NCI-H82 treated with DMSO at 0.1 percent for 48 hours (cell line): ENCODE data around the gene OLFML2A.

Source experiments
- DNase-seq: peaks from one replicate; lab custom pipeline; 2025; ENCODE audit not compliant: unreplicated experiment; lab: John Stamatoyannopoulos, UW

The OLFML2A gene

DNA sequence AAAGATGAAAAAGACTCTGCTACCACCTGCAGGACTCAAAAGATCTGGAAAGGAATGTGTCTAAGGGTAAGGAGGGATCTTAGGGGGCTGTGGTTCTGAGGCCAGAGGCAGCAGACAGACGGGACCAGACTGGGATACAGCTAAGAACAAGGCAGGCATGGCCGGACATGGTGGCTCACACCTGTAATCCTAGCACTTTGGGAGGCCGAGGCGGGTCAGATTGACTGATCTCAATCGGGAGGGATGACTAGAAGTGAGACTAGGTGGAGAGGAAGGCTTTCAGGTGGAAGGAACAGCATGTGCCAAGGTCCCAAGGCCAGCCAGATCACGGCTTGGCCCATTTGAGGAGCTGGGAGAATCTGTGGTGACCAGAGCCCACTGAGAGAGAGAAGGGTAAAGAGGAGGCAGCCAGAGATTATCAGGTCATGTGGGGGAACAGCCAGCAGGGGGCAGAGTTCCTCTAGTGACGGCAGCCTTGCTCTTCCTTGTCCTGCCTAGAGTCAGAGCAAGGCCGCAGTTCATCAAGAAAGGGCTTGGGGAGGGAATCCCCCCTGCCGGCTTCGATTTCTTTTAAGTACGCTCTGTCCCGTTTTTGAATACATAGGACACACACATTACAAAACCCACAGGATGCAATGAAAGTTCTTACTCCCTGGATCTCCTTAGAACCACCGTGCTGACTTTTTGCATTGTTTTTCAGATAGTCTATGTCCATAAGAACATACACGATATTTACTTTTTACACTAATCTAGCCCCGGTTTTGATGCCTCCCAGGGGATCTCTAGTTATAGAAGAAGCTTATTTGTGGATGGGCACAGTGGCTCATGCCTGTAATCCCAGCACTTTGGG is 2.6 kb upstream of the OLFML2A start:
- DNase-seq = peak; percentile 78

GRCh38 chr9:124776618-124776953 is 347 bp upstream of the OLFML2A start:
- no peak for DNase-seq

DNA sequence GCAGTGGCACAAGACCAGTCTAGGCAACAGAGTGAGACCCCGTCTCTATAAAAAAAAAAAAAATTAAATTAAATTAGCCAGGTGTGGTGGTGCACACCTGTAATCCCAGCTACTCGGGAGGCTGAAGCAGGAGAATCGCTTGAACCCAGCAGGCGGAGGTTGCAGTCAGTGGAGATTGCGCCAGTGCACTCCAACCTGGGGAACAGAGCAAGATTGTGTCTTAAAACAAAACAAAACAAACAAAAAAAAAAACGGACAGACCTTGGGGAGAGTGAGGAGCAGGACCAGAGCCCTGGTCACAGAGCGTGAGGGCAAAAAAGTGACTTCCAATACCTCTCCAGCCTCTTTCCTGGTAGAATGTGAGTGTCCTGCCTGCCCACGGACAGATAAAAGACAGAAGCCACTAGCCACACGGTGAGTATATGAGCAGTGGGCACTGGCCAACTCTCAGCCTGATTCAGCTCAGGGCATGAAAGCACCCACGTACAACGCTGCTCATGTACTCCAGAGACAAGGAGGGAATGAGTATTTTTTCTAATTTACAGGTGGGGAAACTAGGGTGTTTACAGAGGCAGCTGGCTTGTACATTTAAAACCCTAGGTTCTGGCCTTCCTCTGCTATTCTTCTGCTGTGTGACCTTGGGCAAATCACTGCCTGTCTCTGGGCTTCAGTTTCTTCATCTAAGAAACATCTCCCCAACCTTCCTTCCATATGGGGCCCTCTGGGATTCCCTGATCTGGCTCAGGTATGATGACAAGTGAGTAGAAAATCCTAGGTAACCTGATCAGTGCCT is 1.8 kb downstream of the OLFML2A start:
- no peak for DNase-seq

DNA sequence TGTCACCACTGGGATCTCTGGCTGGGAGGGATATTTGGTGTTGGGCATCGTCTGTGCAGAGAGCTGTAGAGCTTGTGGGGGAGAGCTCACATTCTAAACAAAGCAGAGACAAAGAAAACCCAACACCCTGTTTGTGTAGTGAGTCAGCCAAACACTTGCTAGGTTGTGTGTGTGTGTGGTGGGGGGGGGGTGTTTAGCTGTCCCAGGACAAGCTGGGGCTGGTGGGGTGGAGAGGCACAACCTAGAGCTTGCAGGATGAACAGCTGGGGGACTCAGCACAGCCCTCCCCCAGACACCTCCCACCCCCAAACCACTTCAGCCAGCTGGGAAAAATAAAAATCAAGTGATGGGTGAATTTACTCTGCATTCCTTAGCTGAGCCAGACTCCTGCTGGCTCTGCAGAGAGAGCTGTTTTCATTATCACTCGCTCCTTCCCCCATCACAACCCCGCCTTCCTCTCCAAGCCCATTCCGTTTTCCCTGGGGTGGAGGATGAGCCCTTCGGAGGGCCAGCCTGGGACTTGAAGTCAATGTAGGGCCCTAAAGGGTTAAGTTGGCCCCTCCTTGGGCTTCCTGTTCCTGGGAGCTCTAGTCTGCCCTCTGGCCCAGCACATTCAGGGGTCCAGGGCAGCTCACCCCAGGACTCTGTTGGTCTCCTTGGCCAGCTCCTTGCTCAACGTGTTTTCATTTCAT is 2.6 kb downstream of the OLFML2A start:
- no peak for DNase-seq

DNA sequence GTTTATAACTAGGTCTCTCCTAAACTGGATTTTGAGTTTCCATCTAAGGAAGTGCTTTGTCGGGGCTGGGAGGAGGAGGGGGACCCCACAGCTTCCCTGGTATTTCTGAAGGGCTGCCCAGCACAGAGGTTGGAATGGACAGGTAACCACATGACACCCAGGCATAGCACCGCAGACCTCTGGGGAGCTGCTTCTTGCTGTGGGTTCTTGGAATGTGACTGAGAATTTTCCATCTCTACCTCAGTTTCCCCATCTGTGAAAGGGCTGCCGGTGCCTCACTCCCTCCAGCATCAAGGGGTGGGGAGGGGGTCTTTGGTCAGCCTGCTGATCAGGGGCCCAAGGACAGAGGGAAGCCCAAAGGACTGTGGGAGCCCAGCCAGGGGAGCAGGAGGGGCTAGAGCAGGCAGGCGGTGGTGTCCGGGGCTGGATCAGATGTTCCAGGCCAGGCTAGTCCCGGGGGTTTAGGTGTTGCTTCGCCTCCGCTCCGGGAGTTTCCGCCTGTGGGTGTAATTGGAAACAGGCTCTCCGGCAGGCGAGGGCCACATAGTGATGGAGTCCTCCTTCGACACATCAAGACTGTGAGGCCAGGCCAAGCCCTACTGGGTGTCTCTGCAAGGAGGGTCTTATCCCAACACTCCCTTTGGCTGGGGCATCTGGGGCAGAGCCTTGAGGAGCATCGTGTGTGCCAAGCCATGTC is 3.3 kb downstream of the OLFML2A start:
- DNase-seq = no peak

DNA sequence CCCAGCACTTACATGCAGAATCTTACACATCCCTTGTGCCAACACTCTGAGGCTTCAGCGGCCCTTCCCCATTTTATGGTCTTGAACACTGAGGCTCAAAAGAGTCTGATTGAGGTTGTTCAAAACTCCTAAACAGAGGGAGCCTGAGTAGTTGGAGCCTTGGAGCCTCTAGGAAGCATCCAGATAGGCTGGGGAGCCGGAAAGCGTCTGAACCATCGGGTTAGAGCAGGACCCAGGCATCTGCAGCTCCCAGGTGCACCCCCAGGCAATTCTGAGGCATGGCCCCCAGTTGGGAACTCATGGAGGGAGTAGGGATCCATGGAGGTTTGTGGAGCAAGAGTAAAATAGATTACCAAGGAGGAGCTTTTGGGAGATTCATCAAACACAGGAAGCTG is 3.8 kb downstream of the OLFML2A start:
- DNase-seq = no peak

- no peak for DNase-seq
Observed at GRCh38 chr9:124781967-124782660, 5.2 kb downstream of the OLFML2A start.

DNA sequence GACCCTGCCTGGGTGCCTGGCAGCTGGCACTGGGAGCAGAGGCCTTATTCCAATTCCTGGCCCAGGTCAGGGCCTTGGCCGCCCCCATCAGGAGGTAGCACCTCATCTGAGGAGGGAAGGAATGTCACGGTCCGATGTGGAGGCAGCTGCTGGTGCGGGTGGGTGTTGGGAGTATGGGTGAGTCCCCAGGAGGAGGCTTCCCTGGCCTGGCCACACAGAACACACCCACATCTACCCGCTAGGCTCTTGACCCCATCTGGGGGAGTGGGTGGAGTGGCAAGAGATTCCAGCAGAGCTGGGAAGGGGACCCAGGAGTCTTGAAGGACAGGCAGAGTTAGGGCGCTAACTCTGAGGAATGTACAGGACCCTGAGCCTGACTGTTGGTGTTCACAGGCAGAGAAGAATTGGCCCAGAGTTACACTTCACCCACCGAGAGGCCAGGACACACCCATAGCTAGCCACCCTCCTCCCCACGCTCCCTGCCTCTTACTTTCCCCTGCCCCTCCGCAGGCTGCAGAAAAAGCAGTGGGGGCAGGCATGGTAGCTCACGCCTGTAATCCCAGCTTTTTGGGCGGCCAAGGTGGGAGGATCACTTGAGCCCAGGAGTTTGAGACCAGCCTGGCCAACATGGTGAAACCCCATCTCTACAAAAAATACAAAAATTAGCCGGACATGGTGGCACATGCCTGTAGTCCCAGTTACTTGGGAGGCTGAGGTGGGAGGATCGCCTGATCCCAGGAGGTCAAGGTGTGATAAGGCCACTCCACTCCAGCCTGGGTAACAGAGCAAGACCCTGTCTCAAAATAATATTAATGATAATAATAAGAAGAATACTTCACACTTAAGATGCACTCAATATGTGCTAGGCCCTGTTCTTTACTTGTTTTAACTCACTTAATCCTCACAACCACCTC is 6.0 kb downstream of the OLFML2A start:
- DNase-seq = no peak

- DNase-seq = no peak
Observed at GRCh38 chr9:124783830-124784229, 6.9 kb downstream of the OLFML2A start.

DNA sequence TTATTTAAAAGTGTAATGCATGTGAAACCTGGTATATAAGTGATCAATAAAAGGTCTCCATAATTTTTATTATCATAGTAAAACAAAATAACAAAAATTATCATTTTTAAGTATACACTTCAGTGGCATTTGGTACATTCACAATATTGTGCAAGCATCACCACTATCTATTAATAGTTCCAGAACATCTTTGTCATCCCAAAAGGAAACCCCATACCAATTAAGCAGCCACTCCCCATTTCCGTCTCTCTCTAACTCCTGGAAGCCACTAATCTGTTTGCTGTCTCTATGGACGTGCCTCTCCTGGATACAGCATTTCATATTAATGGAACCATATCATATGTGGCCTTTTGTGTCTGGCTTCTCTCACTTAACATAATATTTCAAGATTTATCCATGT is 7.6 kb downstream of the OLFML2A start:
- DNase-seq = no peak

- no peak for DNase-seq
Observed at GRCh38 chr9:124786881-124787573, 10.1 kb downstream of the OLFML2A start.

- no peak for DNase-seq
Observed at GRCh38 chr9:124788542-124789217, 11.7 kb downstream of the OLFML2A start.

- DNase-seq = no peak
Observed at GRCh38 chr9:124789531-124789930, 12.6 kb downstream of the OLFML2A start.

DNA sequence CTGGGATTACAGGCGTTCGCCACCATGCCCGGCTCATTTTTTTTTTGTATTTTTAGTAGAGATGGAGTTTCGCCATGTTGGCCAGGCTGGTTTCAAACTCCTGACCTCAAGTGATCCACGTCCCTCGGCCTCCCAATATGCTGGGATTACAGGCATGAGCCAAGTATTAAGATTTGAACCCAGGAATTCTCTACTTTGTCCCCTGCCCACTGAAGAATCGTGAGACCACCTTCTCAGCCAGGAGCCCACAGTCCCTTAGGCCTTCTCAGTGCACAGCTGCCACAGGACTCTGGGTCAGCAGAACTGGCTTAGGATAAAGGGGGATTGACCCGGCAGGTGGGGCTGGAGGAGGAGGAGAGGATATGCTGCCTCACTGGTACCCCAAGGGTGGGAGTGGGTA is 13.4 kb downstream of the OLFML2A start:
- no peak for DNase-seq

DNA sequence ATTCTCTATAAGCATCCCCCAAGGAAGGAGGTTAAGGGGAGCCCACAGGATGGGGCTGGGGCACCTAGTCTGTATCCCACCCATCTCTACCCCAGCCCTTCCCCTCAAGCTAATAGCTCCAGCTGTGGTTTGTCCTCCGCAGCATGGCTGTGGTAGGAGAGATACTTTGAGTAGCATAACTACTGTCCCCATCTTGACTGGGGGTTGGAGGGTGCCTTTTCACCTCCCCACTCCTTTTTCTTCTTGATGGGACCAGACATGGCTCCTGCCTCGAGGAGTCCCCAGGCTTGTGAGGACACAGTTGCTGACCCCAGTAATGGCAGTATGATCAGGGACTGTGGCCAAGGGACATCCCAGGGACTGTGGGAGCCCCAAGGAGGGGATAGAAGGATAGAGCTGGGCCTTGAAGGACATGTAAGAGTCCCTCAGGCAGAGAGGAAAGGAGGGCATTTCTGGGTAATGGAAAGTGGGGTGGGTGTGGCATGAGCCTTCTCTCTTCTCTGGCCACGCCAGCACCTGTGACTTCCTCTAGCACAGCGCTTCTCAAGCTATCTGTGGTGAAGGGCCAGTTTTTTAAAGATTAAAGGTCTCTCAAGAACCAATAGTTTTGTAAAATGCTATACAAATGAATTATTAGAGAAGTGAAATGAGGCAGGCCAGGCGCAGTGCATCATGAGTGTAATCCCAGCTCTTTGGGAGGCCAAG is 14.0 kb downstream of the OLFML2A start:
- DNase-seq = no peak

- no peak for DNase-seq
Observed at GRCh38 chr9:124792257-124793014, 15.5 kb downstream of the OLFML2A start.

- no peak for DNase-seq
Observed at GRCh38 chr9:124793015-124793541, 16.1 kb downstream of the OLFML2A start.
